AG04450 (cell line): ENCODE measurements around the gene EPG5. TPM values are rescaled to one million over a fixed set of nuclear protein-coding genes. Genes with fewer than 3 reads are reported as not detected.

ENCODE experiments used
- CTCF ChIA-PET: fragments of 300-600, 350-600 bp; formaldehyde crosslinking; extraction: SDS; loops from one replicate; lab custom pipeline; 2022; ENCODE audit warnings: antibody characterized with exemption, inconsistent platforms; lab: Charles Lee
- POLR2A ChIA-PET: fragments of 350-600 bp; formaldehyde crosslinking; extraction: SDS; loops from one replicate; lab custom pipeline; 2021; ENCODE audit warnings: antibody characterized with exemption, inconsistent platforms; lab: Yijun Ruan, JAX
- DNase-seq: peaks from one replicate; pipeline ENCODE4 v3.0.0-alpha.2; 2011; ENCODE audit warnings: low read depth, low spot score
- H3K27ac ChIP-seq: one replicate; pipeline ENCODE4 v1.5.1; 2012; ENCODE audit warnings: low read depth, low read length, control low read depth
- H3K27me3 ChIP-seq: one replicate; pipeline ENCODE4 v1.6.0; 2012; ENCODE audit warnings: low read length; ENCODE audit not compliant: control insufficient read depth, insufficient read depth
- H3K4me3 ChIP-seq: 2 replicates; pipeline ENCODE4 v1.5.1; 2011; ENCODE audit warnings: mild to moderate bottlenecking, low read depth, low read length, control low read depth
- H3K9me3 ChIP-seq: 2 replicates; pipeline ENCODE4 v1.5.1; 2012; ENCODE audit warnings: low read length; ENCODE audit not compliant: control insufficient read depth, insufficient read depth
- CTCF ChIP-seq: IDR thresholded peaks from 2 replicates; pipeline ENCODE4 v1.5.1; 2011; ENCODE audit warnings: low read depth, low read length, control low read depth, inconsistent platforms
- polyA plus RNA-seq: library from polyadenylated mRNA; depleted of rRNA; stranded (reverse); fragments of >200 nt; gene quantifications from 2 replicates; pipeline ENCODE4 v1.2.3, GENCODE V29; 2011

EPG5 gene
- polyA plus RNA-seq, 1 experiment: 51.5 TPM

- H3K9me3 ChIP-seq: no peaks in the 10 kb centered on the region
- no peak for TF ChIP-seq CTCF
- ChIA-PET POLR2A (interaction anchor here (0.5 kb wide), 1 partner anchor 166 kb away, joined by 3 read pairs; the partner anchor contains the start of gene ATP5F1A), CTCF (interaction anchor here (0.7 to 1.7 kb wide), 4 partner anchors 9 to 141 kb away, joined by 3 to 6 read pairs (median 4); no protein-coding TSS in a partner anchor)
- DNase-seq: no peak
- no peaks in the 10 kb centered on the region for H3K27me3 ChIP-seq
- H3K4me3 ChIP-seq: no peak overlapping the region
- no peak overlapping the region for H3K27ac ChIP-seq
Observed at GRCh38 chr18:45932708-45933107, 34.4 kb downstream of the EPG5 start.

- no peak for TF ChIP-seq CTCF
- POLR2A ChIA-PET: no interaction called here
- Histone ChIP-seq H3K9me3 (no peaks in the 10 kb centered on the region), H3K4me3 (no peak overlapping the region), H3K27ac (no peak overlapping the region), H3K27me3 (no peaks in the 10 kb centered on the region)
- CTCF ChIA-PET: interaction anchor here (1.2 to 1.4 kb wide), 2 partner anchors 50 to 142 kb away, joined by 4 read pairs; no protein-coding TSS in a partner anchor
- DNase-seq: no peak
Observed at GRCh38 chr18:45930963-45931362, 36.2 kb downstream of the EPG5 start.

GRCh38 chr18:45926691-45927090 lies 40.4 kb downstream of the EPG5 start:
- no peaks in the 10 kb centered on the region for H3K9me3 ChIP-seq
- no peak for TF ChIP-seq CTCF
- DNase-seq: no peak
- ChIA-PET CTCF (interaction anchor here (0.6 to 1.0 kb wide), 3 partner anchors 17 to 261 kb away, joined by 3 to 5 read pairs (median 3); no protein-coding TSS in a partner anchor), POLR2A (no interaction called here)
- no peak overlapping the region for H3K27ac ChIP-seq
- no peaks in the 10 kb centered on the region for H3K27me3 ChIP-seq
- H3K4me3 ChIP-seq: no peak overlapping the region

DNA sequence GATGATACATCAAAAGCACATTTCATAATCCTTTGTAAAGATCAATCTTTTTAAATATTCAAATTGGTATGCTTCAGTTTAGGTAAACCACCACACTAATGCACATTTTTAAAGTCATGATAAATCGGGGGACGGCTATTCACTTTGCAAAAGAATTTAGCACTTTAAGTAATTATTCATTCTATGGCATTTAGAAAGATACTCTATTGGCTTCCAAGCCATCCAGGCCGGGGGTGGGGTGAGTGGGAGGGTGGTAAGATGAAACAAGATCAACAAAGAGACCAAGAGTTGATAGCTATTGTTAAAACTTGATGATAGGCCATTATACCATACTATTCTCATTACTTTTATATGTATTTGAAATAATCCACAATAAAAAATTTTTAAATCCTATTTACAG lies 41.0 kb downstream of the EPG5 start:
- Histone ChIP-seq H3K27ac (no peak overlapping the region), H3K27me3 (no peaks in the 10 kb centered on the region), H3K9me3 (no peaks in the 10 kb centered on the region), H3K4me3 (no peak overlapping the region)
- ChIA-PET POLR2A (no interaction called here), CTCF (interaction anchor here (0.6 to 1.0 kb wide), 3 partner anchors 16 to 261 kb away, joined by 3 to 5 read pairs (median 3); no protein-coding TSS in a partner anchor)
- DNase-seq: no peak
- no peak for TF ChIP-seq CTCF

- Histone ChIP-seq H3K9me3 (no peaks in the 10 kb centered on the region), H3K4me3 (no peak overlapping the region), H3K27me3 (no peaks in the 10 kb centered on the region), H3K27ac (no peak overlapping the region)
- ChIA-PET CTCF (interaction anchor here (0.8 to 2.4 kb wide), 7 partner anchors 13 to 150 kb away, joined by 3 to 14 read pairs (median 4); no protein-coding TSS in a partner anchor), POLR2A (no interaction called here)
- DNase-seq: no peak
- TF ChIP-seq CTCF: no peak
Observed at GRCh38 chr18:45923138-45923537, 44.0 kb downstream of the EPG5 start.
